Medulla oblongata (tissue), 1 donor: ENCODE data around the gene TRPM3.

Experiments
- DNase-seq: peaks from one replicate; pipeline ENCODE4 v3.0.0-alpha.2; 2015; ENCODE audit errors: extremely low spot score

Gene TRPM3

GRCh38 chr9:70614786-70615463, 506.5 kb downstream of the TRPM3 start:
- DNase-seq, result peak; percentile 72

GRCh38 chr9:70613024-70613768, 508.2 kb downstream of the TRPM3 start:
- no peak for DNase-seq

- no peak for DNase-seq
These were observed 511.2 kb downstream of the TRPM3 start for GRCh38 chr9:70610287-70610644.

DNA sequence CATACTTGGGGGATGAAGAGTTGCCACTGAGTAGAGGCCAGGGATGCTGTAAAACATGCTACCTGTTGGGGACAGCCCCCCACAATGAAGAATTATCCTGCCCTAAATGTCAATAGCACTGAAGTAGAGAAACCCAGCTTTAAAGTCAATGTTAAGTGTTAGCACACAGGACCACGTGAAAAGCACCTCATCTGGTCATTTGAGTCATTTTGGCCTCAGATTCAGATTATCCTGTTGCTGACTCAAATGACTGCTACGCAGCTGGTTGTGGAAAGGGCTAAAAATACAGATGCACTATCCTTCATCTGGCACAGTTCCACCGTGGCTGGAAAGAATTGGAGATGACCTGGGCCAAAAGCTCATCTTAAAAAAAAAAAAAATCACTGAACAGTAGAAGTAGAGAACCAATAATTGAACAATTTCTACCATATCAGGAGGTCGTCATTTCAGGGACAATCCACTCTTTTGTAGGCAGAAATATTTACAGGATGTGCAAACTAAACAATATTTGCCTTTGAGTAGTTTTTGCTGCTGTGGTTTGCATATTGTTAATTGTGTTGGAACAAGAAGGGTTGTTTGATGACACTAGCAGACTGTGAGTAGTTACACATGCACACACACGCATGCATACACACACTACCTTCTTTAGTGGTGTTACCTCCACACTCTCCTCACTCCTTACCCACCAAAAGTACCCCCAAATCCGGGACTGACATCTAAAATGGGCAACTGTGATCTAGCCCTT, 511.7 kb downstream of the TRPM3 start:
- no peak for DNase-seq

- DNase-seq, result no peak
These were observed 512.4 kb downstream of the TRPM3 start for GRCh38 chr9:70609011-70609410.

GRCh38 chr9:70607926-70608325, 513.5 kb downstream of the TRPM3 start:
- DNase-seq, result peak; percentile 80

DNA sequence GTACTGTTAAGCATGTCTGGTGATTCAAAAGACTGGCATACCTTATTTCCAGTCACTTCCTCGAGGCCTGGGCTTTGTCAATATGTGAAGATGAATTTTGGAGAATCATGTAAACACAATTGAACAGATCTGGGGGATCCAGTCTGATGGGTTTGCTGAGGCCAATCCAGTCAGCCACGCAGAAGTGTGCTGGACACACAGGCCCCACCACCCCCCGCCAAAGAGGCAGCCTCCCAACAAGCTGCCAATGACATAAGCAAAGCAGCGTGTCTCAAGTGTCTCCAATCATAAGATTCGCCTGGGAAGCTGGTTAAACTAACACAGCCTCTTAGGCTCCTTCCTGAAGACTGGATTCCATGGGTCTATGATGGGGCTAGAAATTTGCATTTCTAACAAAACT, 514.1 kb downstream of the TRPM3 start:
- no peak for DNase-seq

GRCh38 chr9:70603020-70603411, 518.4 kb downstream of the TRPM3 start:
- no peak for DNase-seq

DNA sequence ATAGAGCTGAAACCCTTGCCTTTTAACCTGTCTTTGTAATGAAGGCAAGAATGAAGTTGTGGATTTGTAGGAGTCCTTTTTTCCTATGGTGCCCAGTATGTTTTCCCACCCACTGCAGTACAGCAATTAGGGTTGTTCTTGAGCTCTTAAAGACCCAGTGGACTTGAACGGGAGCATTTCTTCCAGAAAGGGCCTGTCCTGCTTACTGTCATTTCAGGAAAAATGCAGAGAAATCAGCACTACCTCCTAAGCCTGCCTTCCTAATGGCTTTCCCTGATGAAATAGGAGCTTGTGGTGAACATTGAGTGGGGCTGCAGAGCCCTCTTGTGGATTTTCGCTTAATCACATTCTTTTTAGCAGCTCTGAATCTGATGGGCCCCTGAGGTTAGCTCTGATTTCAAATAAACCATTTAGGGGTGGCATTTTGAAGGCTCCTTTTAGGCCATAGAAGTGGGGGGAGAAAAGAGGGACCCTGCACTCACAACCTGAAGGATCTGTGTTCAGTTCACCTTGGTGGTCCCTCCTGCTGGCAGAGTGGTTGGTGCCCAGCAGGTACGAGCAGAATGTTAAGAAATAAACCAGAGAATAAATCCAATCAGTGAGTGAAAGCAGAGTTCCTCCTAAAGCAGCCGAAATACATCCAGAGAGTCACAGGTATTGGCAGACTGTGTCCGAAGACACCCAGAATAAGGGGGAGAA, 519.0 kb downstream of the TRPM3 start:
- DNase-seq, result peak; percentile 91

GRCh38 chr9:70601000-70601951, 520.1 kb downstream of the TRPM3 start:
- DNase-seq, result peak; percentile 94

GRCh38 chr9:70600506-70600905, 520.9 kb downstream of the TRPM3 start:
- peak; percentile 28 for DNase-seq

- no peak for DNase-seq
These were observed 523.5 kb downstream of the TRPM3 start for GRCh38 chr9:70597886-70598285.

- DNase-seq, result no peak
These were observed 526.2 kb downstream of the TRPM3 start for GRCh38 chr9:70595211-70595610.

DNA sequence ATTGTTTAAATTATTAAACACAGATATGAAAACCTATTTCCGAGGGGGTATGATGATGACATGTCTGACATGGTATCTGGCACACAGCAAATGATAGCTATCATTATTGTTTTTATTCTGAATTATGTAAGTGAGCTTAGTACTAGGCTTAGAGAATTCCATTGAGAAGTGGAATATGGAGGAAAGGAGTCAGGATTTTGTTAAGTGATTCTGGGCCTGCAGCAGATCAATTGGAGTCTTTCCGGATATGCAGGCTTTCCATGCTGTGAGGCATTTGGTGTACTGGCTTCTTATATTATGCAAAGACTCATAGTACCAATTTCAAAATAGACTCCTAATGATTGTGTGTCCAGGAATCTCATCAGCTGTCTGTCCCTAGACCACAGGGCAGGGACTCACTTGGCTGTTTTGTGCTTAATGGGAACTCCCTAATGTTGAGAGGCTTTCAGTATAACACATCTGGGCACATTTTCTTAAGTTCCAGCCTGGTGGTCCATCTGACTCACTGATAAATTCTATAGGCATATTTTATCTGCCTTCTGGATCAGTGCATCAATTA, 527.0 kb downstream of the TRPM3 start:
- no peak for DNase-seq

DNA sequence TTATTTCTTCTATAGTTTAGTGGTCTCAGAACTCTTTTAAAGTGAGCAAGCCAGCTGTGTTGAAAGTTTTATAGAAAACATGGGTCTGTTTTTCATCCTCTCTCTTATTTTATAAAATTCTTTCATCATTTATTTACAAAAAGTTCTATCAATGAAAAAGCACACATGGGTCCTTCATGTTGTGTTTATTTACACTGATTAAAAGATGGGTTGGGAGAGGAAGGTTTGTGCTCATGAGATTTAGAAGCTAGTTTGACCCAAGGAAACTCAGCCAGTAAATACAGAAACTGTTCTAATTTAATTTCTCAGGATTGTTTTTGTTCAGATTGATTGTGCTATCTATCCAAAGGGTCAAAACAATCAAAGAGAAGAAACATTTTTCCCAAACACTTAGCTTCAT, 528.2 kb downstream of the TRPM3 start:
- DNase-seq, result no peak

DNA sequence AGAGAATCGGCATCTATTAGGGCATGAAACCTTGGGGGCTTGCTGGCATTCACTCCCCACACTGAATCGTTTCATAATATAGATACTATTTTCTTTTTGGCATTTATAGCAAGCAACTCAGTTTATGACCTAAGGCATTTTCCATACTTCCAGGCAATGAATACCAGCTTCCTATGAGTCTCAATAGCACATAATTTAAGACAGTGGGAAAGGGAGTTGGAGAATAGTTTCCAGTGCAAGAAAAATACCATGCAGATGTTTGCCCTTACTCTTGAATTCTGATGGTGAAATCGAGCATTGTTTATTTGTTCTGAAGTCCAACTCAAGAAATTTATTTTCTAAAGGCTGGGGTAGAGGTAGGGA, 531.1 kb downstream of the TRPM3 start:
- no peak for DNase-seq

DNA sequence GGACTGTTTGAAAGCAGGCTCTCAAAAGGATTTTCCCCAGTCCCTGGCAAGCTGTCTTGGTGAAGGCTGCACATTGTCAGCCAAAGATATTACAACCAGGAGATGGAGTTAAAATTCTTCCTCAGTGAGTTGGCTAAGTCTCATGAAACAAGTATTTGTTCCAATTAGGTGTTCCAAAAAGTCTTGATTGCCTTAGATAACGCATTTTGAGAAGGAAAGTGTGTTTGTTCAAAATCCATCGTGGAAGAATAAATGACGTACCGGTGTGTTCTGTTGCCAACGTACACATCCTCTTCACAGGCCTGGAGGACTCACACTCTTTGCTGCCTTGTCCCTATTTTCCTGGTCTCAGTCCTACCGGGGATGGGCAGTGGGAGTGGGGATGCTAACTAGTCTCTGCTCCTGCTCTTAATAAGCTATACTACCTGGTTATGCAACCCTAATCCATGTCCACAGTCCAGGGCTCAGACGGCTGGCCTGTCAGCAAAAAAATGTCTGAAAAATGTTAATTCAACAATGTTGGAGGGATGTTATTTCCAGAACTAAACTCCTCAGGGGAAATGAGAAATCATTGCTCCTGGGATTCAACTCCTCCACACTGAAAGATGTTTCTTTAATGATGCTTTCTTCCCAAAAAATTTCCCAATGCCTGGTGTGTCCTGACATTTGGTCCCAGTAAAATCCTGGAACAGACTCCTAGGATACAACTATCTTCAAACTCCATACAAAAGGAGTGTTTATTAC, 531.7 kb downstream of the TRPM3 start:
- DNase-seq, result peak; percentile 26

- no peak for DNase-seq
These were observed 532.4 kb downstream of the TRPM3 start for GRCh38 chr9:70588999-70589398.

GRCh38 chr9:70588381-70588780, 533.0 kb downstream of the TRPM3 start:
- no peak for DNase-seq

GRCh38 chr9:70587201-70587600, 534.2 kb downstream of the TRPM3 start:
- DNase-seq, result peak; percentile 32
